ENCODE data around the gene CDH13.

Gene CDH13

GRCh38 chr16:82865412-82865811, 238.6 kb downstream of the CDH13 start:
- no peak for ATAC-seq
- no peak for TF ChIP-seq ZNF565 (CRISPR knock-in tag; conservative IDR thresholded peaks at IDR 0.05; ENCODE audit: low read depth)
- no peak for TF ChIP-seq CSRNP3 (CRISPR knock-in tag; IDR thresholded peaks at IDR 0.05)
- no peak for TF ChIP-seq GLIS3 (CRISPR knock-in tag; IDR thresholded peaks at IDR 0.05)
- no peak for TF ChIP-seq ZC3H10 (CRISPR knock-in tag; IDR thresholded peaks at IDR 0.05)
- TF ChIP-seq ZFP30 (CRISPR knock-in tag; IDR thresholded peaks at IDR 0.05): no peak
- no peak for TF ChIP-seq ARNTL (CRISPR knock-in tag; IDR thresholded peaks at IDR 0.05; ENCODE audit: borderline replicate concordance, low read depth)
- no peak for TF ChIP-seq ZFP3 (CRISPR knock-in tag; IDR thresholded peaks at IDR 0.05)
- no peak for TF ChIP-seq RARB (CRISPR knock-in tag; IDR thresholded peaks at IDR 0.05)
- TF ChIP-seq ZNF8 (CRISPR knock-in tag; IDR thresholded peaks at IDR 0.05): no peak
- no peak for TF ChIP-seq TSHZ2 (CRISPR knock-in tag; IDR thresholded peaks at IDR 0.05)
- no peak for TF ChIP-seq OSR1 (CRISPR knock-in tag; IDR thresholded peaks at IDR 0.05)
- no peak for TF ChIP-seq BACH2 (CRISPR knock-in tag; IDR thresholded peaks at IDR 0.05; ENCODE audit: borderline replicate concordance)
- TF ChIP-seq CREB5 (CRISPR knock-in tag; IDR thresholded peaks at IDR 0.05; ENCODE audit: low read depth): no peak
- no peak for TF ChIP-seq ESRRG (CRISPR knock-in tag; IDR thresholded peaks at IDR 0.05)
- no peak for TF ChIP-seq CSDC2 (CRISPR knock-in tag; IDR thresholded peaks at IDR 0.05)
- TF ChIP-seq POU6F1 (CRISPR knock-in tag; IDR thresholded peaks at IDR 0.05; ENCODE audit: borderline replicate concordance, low read depth): no peak
- no peak for TF ChIP-seq SNAI2 (CRISPR knock-in tag; IDR thresholded peaks at IDR 0.05)
- no peak for TF ChIP-seq PATZ1 (CRISPR knock-in tag; IDR thresholded peaks at IDR 0.05; ENCODE audit: borderline replicate concordance)

GRCh38 chr16:82867485-82867884, 240.7 kb downstream of the CDH13 start:
- TF ChIP-seq TOX (CRISPR knock-in tag; IDR thresholded peaks at IDR 0.05; ENCODE audit: borderline replicate concordance) (peak; percentile 51; the same call in 1 of the 2 replicates), ZFP30 (CRISPR knock-in tag; IDR thresholded peaks at IDR 0.05) (no peak)
- no peak for ATAC-seq

- TF ChIP-seq CSDC2 (CRISPR knock-in tag; IDR thresholded peaks at IDR 0.05) (no peak), OSR1 (CRISPR knock-in tag; IDR thresholded peaks at IDR 0.05) (no peak), RARB (CRISPR knock-in tag; IDR thresholded peaks at IDR 0.05) (no peak), TCF4 (CRISPR knock-in tag; IDR thresholded peaks at IDR 0.05; ENCODE audit: borderline replicate concordance) (no peak), PATZ1 (CRISPR knock-in tag; IDR thresholded peaks at IDR 0.05; ENCODE audit: borderline replicate concordance) (no peak), BACH2 (CRISPR knock-in tag; IDR thresholded peaks at IDR 0.05; ENCODE audit: borderline replicate concordance) (no peak), ZC3H10 (CRISPR knock-in tag; IDR thresholded peaks at IDR 0.05) (no peak), ZNF565 (CRISPR knock-in tag; conservative IDR thresholded peaks at IDR 0.05; ENCODE audit: low read depth) (no peak), PPARA (CRISPR knock-in tag; IDR thresholded peaks at IDR 0.05; ENCODE audit: borderline replicate concordance) (no peak), ZFP3 (CRISPR knock-in tag; IDR thresholded peaks at IDR 0.05) (no peak), ISL1 (CRISPR knock-in tag; IDR thresholded peaks at IDR 0.05) (no peak)
- no peak for ATAC-seq
Observed at GRCh38 chr16:82874271-82874670, 247.5 kb downstream of the CDH13 start.

Measured in SK-N-SH treated with all-trans-retinoic acid at 6 μM for 48 hours (cell line).